22Rv1 (cell line): ENCODE results near the gene FGF3.

ENCODE experiments used
- ZFX ChIP-seq: fragments of 450-650 bp; IDR thresholded peaks from 2 replicates; pipeline ENCODE4 v1.6.1; 2017; ENCODE audit warnings: antibody characterized with exemption, borderline replicate concordance
- TF ChIP-seq, protein P1 (sequence below): fragments of 450-650 bp; IDR thresholded peaks from 2 replicates; pipeline ENCODE4 v1.5.1; 2017; ENCODE audit warnings: mild to moderate bottlenecking

DNA sequence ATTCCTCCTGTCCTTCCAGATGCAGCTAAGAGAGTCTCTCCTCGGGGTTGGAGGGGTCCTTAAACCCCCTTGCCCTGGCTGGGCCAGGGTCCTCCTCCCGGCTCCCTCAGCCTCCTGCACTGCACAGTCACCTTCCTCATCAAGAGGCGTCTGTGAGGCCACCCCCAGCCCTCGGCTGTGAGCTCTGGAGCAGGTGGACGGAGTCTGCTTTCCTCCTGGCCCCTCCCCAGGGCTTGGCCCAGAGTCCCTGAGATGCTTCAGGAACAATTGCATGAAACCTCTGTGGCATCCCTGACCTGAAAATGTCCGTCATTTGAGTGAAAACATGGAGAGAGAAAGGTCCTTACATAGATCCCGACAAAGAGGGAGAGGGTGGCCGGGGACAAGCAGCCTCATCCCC is 6.7 kb upstream of the FGF3 start:
- TF ChIP-seq, protein P1, sequence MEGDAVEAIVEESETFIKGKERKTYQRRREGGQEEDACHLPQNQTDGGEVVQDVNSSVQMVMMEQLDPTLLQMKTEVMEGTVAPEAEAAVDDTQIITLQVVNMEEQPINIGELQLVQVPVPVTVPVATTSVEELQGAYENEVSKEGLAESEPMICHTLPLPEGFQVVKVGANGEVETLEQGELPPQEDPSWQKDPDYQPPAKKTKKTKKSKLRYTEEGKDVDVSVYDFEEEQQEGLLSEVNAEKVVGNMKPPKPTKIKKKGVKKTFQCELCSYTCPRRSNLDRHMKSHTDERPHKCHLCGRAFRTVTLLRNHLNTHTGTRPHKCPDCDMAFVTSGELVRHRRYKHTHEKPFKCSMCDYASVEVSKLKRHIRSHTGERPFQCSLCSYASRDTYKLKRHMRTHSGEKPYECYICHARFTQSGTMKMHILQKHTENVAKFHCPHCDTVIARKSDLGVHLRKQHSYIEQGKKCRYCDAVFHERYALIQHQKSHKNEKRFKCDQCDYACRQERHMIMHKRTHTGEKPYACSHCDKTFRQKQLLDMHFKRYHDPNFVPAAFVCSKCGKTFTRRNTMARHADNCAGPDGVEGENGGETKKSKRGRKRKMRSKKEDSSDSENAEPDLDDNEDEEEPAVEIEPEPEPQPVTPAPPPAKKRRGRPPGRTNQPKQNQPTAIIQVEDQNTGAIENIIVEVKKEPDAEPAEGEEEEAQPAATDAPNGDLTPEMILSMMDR, result no peak
- TF ChIP-seq ZFX, result no peak
